ENCODE results near the gene FAM234A. TPM values are rescaled to one million over a fixed set of nuclear protein-coding genes. Genes with fewer than 3 reads are reported as not detected.
A peak's percentile ranks its signal among the peaks of the same experiment; 100 is the strongest.

Gene FAM234A
- total and polyA plus RNA-seq, 2 donors (not counting 1 experiment from before 2014, with no cell fraction given) = 64.8 to 68.5 TPM

- Histone ChIP-seq H3K9ac (ENCODE audit: insufficient read depth, low read length) (no peak overlapping the region), H3K4me2 (ENCODE audit: extremely low read depth, insufficient read depth, low read length) (no peak overlapping the region), H3K36me3 (ENCODE audit: control insufficient read depth, insufficient read depth, low read length) (no peaks in the 10 kb centered on the region), H3K79me2 (ENCODE audit: control insufficient read depth, insufficient read depth, low read length) (no peaks in the 10 kb centered on the region), H3K4me3 (replicated peaks in 1 of 4; ENCODE audit: control extremely low read depth in 1 of 4, insufficient read depth in 1 of 4, low read depth in 3 of 4, low read length in 4 of 4) (no peak overlapping the region), H2AFZ (ENCODE audit: low read length) (no peak overlapping the region), H3K4me1 (ENCODE audit: control insufficient read depth, extremely low read depth, insufficient read depth, low read length) (no peaks in the 10 kb centered on the region), H4K20me1 (ENCODE audit: control insufficient read depth, extremely low read depth, insufficient read depth, low read length) (no peaks in the 10 kb centered on the region), H3K27me3 (ENCODE audit: control insufficient read depth, insufficient read depth, low read length) (peaks cover 3% of the 10 kb centered on the region), H3K9me3 (ENCODE audit: control insufficient read depth, insufficient read depth, low read depth, low read length) (no peaks in the 10 kb centered on the region), H3K27ac (ENCODE audit: insufficient read depth, low read length) (no peak overlapping the region)
- TF ChIP-seq, protein P1, sequence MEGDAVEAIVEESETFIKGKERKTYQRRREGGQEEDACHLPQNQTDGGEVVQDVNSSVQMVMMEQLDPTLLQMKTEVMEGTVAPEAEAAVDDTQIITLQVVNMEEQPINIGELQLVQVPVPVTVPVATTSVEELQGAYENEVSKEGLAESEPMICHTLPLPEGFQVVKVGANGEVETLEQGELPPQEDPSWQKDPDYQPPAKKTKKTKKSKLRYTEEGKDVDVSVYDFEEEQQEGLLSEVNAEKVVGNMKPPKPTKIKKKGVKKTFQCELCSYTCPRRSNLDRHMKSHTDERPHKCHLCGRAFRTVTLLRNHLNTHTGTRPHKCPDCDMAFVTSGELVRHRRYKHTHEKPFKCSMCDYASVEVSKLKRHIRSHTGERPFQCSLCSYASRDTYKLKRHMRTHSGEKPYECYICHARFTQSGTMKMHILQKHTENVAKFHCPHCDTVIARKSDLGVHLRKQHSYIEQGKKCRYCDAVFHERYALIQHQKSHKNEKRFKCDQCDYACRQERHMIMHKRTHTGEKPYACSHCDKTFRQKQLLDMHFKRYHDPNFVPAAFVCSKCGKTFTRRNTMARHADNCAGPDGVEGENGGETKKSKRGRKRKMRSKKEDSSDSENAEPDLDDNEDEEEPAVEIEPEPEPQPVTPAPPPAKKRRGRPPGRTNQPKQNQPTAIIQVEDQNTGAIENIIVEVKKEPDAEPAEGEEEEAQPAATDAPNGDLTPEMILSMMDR (conservative IDR thresholded peaks at IDR 0.05 in 1 of 2, IDR thresholded peaks at IDR 0.05 in 1 of 2; ENCODE audit: low read depth in 1 of 2, low read length in 2 of 2) = no peak
- no peak for TF ChIP-seq EZH2 (IDR thresholded peaks at IDR 0.05; ENCODE audit: low read length, missing control alignments)
- no peak for DNase-seq (ENCODE audit: low read depth in 2 of 2)
Observed at GRCh38 chr16:272633-273546, 38.3 kb downstream of the FAM234A start.

DNA sequence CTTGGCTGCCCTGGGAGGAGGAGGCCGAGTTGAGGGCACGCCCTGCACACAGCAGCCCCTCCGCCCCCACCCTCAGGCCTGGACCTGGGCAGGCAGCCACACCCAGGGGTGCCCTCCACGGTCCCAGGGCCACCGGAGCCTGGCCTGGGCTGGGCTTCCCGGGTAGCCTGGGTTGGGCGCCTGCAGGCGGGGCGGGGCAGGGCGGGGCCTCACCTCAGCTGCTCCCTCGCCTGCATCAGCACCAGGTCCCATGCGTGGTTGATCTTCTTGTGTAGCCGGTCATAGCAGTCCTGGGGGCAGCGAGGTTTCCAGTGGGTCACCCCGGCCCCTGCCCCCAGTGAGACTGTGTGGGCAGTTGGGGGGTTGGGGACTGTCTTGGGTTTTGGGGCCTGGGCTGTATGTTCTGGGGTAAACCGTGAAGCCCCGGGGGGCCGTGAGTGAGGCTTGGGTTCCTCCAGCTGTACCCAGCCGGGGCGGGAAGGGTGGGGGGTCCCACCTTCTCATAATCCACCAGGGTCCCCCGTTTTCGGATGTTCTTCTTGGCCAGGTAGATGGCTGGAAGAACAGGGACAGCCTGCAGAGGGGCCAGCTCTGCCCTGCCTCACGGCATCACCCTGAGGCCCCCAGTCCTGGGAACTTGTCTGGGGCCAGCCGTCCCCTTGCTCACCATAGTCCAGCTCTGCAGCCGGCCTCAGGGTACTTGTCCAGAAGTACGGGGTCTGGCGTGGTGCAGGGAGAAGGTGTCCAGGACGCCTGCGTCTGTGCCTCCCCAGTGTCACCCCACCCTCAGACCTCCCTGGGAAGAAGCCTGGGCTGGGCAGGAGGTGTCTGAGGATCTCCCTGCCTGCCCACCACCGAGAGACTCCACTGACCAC is 39.2 kb downstream of the FAM234A start:
- Histone ChIP-seq H3K9ac (ENCODE audit: insufficient read depth, low read length) (no peak overlapping the region), H2AFZ (ENCODE audit: low read length) (no peak overlapping the region), H3K4me3 (replicated peaks in 1 of 4; ENCODE audit: control extremely low read depth in 1 of 4, insufficient read depth in 1 of 4, low read depth in 3 of 4, low read length in 4 of 4) (no peak overlapping the region), H3K36me3 (ENCODE audit: control insufficient read depth, insufficient read depth, low read length) (no peaks in the 10 kb centered on the region), H3K4me2 (ENCODE audit: extremely low read depth, insufficient read depth, low read length) (no peak overlapping the region), H3K27ac (ENCODE audit: insufficient read depth, low read length) (no peak overlapping the region), H3K4me1 (ENCODE audit: control insufficient read depth, extremely low read depth, insufficient read depth, low read length) (no peaks in the 10 kb centered on the region), H3K9me3 (ENCODE audit: control insufficient read depth, insufficient read depth, low read depth, low read length) (no peaks in the 10 kb centered on the region), H4K20me1 (ENCODE audit: control insufficient read depth, extremely low read depth, insufficient read depth, low read length) (no peaks in the 10 kb centered on the region), H3K79me2 (ENCODE audit: control insufficient read depth, insufficient read depth, low read length) (no peaks in the 10 kb centered on the region), H3K27me3 (ENCODE audit: control insufficient read depth, insufficient read depth, low read length) (peaks cover 3% of the 10 kb centered on the region)
- TF ChIP-seq, protein P1 (conservative IDR thresholded peaks at IDR 0.05 in 1 of 2, IDR thresholded peaks at IDR 0.05 in 1 of 2; ENCODE audit: low read depth in 1 of 2, low read length in 2 of 2) = no peak
- TF ChIP-seq EZH2 (IDR thresholded peaks at IDR 0.05; ENCODE audit: low read length, missing control alignments) = no peak
- no peak for DNase-seq (ENCODE audit: low read depth in 2 of 2)

- Histone ChIP-seq H3K27me3 (ENCODE audit: control insufficient read depth, insufficient read depth, low read length) (peaks cover 3% of the 10 kb centered on the region), H3K4me1 (ENCODE audit: control insufficient read depth, extremely low read depth, insufficient read depth, low read length) (no peaks in the 10 kb centered on the region), H3K9ac (ENCODE audit: insufficient read depth, low read length) (no peak overlapping the region), H3K4me3 (replicated peaks in 1 of 4; ENCODE audit: control extremely low read depth in 1 of 4, insufficient read depth in 1 of 4, low read depth in 3 of 4, low read length in 4 of 4) (peak overlapping the region; percentile 14 to 57 (median 28)), H3K79me2 (ENCODE audit: control insufficient read depth, insufficient read depth, low read length) (no peaks in the 10 kb centered on the region), H3K36me3 (ENCODE audit: control insufficient read depth, insufficient read depth, low read length) (no peaks in the 10 kb centered on the region), H3K4me2 (ENCODE audit: extremely low read depth, insufficient read depth, low read length) (peak overlapping the region; percentile 68), H3K27ac (ENCODE audit: insufficient read depth, low read length) (no peak overlapping the region), H4K20me1 (ENCODE audit: control insufficient read depth, extremely low read depth, insufficient read depth, low read length) (no peaks in the 10 kb centered on the region), H2AFZ (ENCODE audit: low read length) (peak overlapping the region; percentile 57), H3K9me3 (ENCODE audit: control insufficient read depth, insufficient read depth, low read depth, low read length) (no peaks in the 10 kb centered on the region)
- no peak for DNase-seq (ENCODE audit: low read depth in 2 of 2)
- TF ChIP-seq, protein P1 (conservative IDR thresholded peaks at IDR 0.05 in 1 of 2, IDR thresholded peaks at IDR 0.05 in 1 of 2; ENCODE audit: low read depth in 1 of 2, low read length in 2 of 2) = no peak
- no peak for TF ChIP-seq EZH2 (IDR thresholded peaks at IDR 0.05; ENCODE audit: low read length, missing control alignments)
Observed at GRCh38 chr16:275041-275641, 40.5 kb downstream of the FAM234A start.
